GM18517 (cell line): ENCODE results near the gene IQGAP2.

ENCODE experiments used
- ATAC-seq: cut with Tn5 transposase; IDR thresholded peaks from one replicate; pipeline ENCODE4 v1.9.1; 2021; ENCODE audit warnings: mild to moderate bottlenecking, moderate library complexity; ENCODE audit not compliant: unreplicated experiment

Gene IQGAP2

DNA sequence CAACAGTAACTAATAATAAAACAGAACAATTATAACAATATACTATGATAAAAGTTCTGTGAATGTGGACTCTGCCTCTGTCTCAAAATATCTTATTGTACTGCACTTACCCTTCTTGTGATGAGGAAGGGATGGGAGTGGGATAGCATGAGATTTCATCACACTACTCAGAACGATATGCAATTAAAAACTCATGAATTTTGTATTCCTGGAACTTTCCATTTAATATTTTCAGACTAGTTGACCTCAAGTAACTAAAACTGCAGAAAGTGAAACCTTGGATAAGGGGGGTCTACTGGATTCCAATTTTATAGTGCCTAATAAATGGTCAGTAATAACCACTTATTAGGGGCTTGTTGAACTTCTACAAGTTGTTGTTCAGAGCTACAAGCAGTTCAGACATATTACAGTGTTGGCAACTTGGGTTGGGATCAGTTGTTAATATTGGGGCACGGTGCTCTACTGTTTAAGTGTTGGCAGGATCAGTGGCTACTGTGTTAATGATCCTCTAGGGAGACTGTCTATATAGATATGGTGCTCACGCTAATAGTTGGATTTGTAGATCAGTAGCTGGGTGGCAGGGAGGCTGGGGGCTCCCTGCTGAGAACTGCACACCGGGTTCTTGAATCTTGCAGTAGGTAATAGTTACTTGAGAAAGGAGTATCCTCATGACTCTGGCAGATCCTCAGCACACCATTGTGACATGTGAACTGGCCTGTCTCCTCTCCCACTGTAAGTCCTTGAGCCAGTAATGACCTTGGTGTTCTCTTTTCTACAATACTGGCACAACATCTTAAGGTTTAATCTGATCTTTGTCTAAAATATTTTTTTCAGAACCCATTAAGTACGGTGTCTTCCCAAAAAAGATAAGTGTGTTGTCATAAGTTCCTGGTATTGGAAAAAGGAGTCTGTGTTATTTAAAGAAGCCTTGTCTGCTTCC is 158.1 kb downstream of the IQGAP2 start:
- ATAC-seq = no peak

DNA sequence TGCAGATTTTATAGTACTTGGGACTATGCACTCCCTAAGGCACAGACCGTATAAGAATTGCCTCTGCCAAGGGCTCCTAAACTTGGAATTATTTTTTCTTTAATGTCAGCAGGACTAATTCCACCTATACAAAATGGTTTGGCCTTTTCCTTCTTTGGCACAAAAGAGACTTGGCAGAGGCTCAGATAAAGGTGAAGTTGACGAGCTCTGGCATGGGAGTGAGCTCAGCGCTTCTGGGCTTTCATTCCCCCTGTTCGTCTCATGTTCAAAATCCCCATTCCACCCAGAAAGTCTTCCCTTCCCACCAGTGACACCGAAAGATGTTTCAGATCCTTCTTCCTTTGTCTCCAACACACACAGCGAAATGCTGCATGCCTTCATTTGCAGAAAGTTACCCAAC is 158.9 kb downstream of the IQGAP2 start:
- ATAC-seq = no peak

DNA sequence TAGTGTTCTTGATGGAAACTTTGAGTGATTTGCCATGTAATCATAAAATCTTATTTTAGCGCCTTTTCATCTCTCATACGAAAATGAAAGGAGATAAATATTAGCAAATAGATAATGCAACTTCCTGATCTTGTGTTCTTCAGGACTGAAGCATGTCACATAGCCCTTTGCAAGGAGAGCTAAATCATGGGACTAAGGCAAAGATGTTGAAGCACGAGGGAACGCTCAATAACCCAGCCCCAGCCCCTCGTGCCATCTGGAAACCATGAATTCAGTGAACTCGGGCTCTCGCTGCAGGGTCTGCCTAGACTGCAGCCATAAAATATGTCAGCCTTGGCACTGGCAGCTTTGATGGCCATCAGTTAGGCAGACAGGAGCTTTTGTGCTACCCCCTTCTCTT is 161.9 kb downstream of the IQGAP2 start:
- ATAC-seq = no peak

DNA sequence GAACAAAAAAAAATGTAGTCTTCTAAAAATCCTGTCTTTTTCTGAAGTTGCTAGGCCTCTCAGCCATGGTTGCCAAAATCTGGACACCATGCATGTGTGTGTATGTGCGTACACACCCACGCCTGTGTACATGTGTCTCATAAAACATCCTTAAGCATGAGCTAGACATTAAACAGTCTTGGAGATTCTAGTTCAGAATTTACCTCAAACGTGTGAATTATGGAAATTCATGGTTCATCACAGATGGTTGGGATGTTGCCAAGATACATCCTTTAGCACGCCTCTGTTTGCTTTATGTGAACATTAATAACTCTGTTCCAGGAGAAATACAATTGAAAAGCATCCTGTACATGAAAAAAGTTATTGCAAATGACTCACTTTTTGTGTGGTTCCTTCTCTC is 167.1 kb downstream of the IQGAP2 start:
- no peak for ATAC-seq

DNA sequence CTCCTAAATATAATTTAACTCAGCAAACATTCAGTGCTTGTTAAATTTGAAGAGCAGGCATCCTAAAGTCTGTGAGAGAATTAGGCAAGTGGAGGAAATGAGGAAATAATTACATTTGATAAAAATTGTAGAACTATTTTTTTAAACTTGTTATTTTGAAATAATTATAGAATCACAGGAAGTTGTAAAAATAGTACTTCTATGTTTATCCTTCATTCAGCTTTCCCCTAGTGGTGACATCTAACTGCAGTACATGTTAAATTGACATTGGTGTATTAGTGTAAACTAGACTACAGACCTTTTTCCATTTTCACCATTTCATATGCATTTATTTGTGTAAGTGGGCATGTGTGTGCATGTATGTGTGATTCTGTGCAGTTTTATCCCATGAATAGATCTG is 168.5 kb downstream of the IQGAP2 start:
- ATAC-seq = no peak

- ATAC-seq = no peak
Measured at GRCh38 chr5:76576450-76576849, 173.4 kb downstream of the IQGAP2 start.

GRCh38 chr5:76576996-76577395 is 173.9 kb downstream of the IQGAP2 start:
- no peak for ATAC-seq

DNA sequence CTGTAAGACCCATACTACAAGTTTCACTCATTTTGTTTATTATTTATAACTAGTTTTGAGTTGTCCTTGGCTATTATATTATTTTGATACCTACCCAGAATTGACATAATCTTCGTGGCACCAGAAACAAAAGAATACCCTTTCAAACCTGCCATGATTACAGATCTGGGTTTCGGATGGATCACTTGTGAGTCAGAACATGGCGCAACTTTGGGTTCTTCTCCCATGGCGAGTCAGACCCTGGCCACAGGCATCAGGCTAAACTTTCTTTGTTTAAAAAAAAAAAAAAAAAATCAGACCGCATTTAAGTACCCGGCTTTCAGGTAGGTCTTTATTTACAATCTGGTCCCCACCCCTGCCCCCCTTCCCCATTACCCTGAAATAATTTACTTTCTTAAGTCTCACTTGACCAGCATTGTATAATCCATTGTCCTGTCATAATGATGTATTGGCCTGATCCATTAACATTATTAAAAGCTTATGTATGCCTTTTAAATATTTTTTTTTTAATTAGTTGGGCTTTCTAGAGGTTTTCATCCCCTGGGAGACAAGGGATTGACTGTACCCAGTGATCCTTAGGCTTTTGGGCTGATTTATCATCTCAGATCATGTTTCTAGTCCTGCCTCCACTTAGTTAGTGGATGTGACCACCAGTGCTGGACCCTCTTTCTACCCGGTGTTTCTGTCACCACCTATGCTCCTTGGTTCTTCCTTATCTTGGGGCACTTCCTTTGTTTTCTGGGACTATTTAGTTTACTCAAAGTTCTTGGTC is 176.3 kb downstream of the IQGAP2 start:
- no peak for ATAC-seq

DNA sequence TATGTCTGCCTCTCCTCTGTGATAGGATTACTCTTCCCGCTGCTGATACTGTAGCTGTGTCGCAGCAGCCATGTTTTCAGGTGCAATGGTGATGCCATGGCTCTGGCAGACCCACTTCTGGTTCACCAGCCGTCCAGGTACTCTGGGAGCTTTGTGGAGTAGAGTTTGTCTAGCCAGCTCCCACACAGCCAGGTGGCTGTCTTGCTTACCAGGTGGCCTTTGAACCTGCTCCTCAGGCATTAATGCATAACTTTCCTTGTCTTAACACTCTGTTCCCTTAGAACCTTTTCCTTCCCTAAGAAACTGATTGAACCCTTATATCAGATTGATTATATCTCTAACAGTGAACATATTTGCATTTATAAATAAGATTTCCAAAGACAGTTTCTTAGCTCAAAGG is 177.9 kb downstream of the IQGAP2 start:
- no peak for ATAC-seq

- ATAC-seq = peak; percentile 85
Measured at GRCh38 chr5:76582230-76583162, 179.4 kb downstream of the IQGAP2 start.

- ATAC-seq = no peak
Measured at GRCh38 chr5:76583163-76584047, 180.3 kb downstream of the IQGAP2 start.

- ATAC-seq = no peak
Measured at GRCh38 chr5:76585783-76586217, 182.7 kb downstream of the IQGAP2 start.

DNA sequence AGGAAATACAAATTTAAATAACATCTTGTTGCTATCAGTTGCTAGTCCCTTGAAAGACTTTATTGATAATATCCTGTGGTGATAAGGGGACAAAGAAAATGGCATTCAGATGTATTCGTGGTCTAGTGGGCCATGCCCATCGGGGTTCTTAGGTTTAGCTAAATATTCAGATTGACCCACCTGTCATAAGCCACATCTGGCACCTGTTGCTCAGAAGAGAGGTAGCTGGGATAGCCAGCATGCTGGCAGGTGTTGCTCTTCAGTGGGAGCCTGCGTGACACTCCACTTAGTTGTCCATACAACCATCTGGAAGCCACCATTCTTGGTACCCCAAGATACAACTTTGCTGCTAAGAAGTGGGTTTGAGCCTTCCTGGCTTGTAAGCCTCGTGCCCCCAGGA is 183.4 kb downstream of the IQGAP2 start:
- no peak for ATAC-seq

GRCh38 chr5:76590027-76590426 is 186.9 kb downstream of the IQGAP2 start:
- peak; percentile 96 for ATAC-seq

GRCh38 chr5:76591366-76591765 is 188.3 kb downstream of the IQGAP2 start:
- no peak for ATAC-seq

DNA sequence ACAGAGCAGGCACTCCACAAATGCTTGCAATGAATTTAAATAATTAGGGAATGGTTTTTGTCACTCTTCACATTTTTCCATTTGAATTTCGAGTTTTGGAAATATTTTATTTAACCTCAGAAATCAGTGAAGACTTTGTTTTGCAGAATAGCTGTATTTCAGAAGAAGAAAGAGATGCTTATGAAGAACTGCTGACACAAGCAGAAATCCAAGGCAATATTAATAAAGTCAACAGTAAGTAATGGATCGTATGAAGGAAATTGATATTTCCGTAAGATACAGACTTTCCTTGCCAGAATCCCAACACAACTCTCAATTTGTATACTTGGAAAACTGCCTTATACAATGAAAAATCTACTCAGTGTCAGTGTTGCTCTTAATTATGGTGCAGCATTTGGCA is 189.6 kb downstream of the IQGAP2 start:
- ATAC-seq = no peak

- no peak for ATAC-seq
Measured at GRCh38 chr5:76594107-76594506, 191.0 kb downstream of the IQGAP2 start.

DNA sequence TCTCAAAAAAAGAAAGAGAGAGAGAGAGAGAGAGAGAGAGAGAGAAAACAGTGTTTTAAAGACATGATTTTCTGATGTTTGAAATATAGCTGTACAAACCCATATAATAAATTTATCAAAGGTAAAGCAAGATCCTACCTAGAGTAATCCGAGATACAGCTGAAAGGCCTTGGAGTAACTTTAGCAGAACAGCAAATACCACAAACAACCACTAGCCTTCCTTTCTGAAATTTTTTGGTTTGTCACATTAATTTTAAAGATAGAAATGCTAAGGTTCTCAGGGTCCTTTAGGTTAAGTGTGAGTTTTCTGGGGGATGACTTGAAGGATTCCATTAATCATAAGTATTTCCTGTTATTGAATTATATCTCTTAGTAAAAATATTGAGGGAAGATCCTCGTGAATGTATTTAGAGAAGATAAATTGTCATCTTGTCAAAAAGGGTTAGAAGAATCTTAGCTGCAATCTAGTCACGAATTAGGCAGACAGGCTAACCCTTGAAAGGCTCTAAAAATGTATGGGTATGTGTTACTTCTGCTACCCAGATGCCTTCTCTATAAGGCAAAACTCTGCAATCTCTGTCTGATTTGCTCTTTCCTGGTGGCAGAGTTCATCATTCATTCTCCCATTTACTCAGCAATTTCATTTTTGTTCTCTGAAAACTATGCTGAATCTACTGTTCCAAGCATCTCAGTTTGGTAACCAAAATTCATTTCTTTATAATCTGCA is 192.8 kb downstream of the IQGAP2 start:
- ATAC-seq = no peak

DNA sequence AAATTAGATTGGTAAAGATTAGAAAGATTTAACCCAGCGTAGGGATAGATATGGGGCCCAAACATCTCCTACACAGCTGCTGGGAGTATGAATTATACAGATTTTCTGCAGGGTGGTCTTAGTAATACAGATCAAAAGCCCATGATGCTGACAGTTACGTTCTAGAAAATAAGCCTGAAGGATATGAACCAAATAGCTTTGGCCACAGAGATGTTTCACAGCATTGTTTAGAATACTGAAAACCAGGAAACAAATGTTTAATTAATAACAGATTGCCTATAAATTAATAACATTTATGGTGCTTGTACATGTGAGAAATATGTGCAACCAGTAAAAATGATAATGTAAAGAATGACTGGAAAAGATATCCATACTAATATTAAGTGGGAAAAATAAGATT is 195.4 kb downstream of the IQGAP2 start:
- ATAC-seq = no peak
